HG03521 (cell line): Measurements from ENCODE around the gene STRIP1.

Experiments used
- ATAC-seq: cut with Tn5 transposase; IDR thresholded peaks from one replicate; pipeline ENCODE4 v1.9.1; 2021; ENCODE audit warnings: mild to moderate bottlenecking, moderate library complexity; ENCODE audit not compliant: unreplicated experiment

STRIP1 gene

DNA sequence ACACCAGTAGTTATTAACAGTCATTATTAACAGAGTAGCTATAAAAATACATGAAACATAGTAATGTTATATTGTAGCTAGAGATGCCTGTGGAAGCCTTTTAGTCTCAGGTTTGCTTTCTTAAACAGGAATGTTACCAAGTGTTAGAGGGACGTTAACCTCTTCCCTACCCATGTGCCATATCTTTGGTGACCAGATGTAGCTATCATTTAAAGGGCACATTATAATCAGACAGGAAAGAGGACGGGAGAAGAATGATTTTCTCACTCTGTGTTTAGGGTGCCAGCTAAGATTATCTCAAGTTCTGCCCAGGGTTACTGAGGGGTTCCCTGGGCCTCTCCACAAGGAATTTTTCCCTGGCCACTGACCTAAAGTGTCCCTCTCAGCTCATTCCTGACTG lies 57.0 kb downstream of the STRIP1 start:
- no peak for ATAC-seq

DNA sequence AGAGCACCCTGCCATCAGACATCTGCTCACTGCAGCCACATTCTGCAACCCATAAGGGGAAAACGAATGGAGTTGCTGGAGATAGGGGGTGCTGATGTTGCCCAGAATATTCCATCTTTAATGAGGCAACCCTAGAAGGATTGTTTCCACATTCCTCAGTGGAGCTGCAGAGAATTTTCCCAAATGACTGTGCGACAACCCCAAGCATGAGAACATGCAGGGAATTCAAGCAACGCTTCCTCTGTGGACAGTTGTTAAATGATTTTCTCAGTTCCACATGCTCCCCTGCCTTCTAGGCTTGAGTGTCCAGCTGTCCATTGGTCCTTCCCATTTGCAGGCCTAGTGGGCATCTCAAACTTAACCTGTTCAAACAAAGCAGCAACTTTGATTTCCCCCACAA lies 57.4 kb downstream of the STRIP1 start:
- no peak for ATAC-seq

DNA sequence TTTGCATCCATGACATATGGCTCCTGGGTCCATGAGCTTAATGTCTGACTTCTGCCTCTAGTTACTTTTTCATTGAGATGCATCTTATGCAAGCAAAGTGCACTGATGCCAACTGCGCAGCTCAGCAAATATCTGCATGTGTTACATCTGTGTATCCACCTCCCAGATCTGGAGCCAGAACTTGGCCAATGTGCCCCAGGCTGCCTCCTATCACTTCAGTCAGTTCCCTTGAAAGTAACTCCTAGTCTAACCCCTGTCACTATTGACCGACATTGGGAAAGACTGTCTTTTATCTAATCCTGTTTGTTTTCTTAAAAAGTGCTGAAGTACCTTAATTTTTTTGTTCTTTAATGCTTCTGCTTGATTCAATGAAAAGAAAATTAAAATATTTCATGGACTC lies 58.6 kb downstream of the STRIP1 start:
- ATAC-seq, result no peak

DNA sequence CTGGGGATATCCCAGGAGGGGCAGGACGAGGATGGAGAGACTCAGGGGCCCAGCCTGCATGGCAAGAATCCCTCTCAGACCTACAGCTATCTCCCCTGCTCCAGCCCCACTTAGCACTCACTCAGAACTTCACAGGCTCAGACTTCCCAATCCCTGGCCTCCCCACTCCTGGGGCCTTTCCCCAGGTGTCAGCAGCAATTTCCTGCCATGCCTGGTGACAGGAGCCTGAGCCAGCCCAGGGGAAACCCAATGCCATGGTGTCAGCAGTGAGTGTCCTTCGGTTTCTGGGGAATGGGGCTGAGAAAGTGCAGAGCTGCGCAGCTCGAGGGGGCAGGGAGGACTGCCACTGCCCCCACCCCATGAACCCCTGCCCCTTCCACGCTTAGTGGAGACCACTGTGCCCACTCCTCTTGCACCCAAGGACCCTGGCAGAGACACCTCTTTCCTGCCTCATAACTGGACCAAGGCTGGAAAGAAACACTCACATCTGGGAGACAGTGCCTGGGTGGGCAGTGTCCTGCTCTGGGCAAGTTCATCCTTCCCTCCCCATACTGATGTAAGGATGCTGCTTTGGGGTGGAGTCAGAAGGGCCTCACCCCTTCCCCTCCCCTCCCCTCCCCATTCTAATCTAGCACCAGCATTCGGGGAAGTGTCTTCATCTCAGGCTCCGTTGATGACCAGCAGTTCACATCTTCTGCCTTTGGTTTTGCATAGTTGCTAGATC lies 60.7 kb downstream of the STRIP1 start:
- ATAC-seq, result no peak

DNA sequence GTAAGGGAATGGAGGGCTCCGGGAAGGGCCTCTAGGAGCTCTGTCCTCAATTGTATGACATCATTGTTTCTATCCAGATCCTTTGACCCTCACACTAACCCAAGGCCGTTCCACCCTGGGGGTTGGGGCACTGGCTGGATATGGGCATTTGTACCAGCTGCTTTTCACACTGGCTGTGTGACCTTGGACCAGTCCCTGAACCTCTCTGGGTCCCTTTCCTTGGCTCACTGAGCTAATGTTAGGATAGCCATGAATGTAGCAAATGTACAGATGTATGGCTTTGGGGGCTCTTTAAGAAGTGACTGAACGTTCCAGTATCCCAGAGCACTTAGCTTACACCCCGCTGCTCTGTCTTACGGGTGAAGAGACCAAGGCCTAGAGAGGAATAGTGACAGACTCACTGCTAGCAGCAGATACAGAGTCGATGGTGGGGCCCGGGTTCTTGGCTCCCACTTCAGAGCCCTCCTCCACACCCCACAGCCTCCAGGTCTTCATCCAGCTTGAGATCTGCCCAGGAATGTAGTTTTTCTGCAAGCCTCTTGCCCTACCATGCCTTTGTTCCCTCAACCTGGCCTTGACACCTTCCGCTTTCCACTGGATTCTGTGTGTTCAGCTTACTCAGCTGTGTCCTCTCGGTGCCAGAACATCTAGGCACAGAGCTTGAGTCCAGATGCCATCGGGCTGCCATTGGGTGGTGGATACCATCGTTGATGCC lies 63.2 kb downstream of the STRIP1 start:
- no peak for ATAC-seq

DNA sequence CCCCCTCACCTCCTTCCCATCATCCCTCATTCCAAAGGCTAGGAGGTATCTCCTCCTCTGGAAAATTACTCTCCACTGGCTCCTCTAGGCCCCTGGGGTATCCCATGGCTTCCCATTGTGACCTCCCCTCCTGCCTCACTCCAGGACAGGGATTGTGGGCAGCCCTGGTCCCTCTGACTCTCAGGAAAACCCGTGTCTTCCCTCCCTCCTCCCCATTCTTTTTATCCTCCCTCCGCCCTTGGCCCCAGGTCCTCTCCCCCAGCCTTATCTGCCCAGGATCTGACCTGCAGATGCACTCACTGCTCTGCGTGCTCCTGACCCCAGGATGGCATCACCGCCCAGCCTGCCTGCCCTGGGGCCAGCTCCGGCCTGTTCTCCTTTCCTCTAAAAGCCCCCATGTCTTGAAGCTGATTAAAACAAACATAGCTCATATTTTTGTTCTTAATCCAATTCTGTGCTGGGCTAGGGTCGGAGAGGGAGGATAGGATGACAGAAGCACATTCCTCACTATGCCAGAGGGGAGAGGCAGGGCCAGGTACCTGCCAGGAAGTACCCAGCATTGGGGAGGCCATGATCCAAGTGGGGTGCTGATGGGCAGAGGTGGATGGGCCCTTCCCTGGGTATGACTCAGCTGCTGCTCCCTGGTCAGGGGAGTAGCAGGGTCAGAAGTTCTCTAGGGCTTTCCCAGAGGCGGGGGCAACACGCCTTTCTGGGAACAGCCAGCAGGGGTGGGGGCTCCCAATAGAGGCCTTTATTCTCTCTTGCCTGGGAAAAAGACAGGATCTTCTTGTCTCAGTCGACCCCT lies 64.0 kb downstream of the STRIP1 start:
- no peak for ATAC-seq

DNA sequence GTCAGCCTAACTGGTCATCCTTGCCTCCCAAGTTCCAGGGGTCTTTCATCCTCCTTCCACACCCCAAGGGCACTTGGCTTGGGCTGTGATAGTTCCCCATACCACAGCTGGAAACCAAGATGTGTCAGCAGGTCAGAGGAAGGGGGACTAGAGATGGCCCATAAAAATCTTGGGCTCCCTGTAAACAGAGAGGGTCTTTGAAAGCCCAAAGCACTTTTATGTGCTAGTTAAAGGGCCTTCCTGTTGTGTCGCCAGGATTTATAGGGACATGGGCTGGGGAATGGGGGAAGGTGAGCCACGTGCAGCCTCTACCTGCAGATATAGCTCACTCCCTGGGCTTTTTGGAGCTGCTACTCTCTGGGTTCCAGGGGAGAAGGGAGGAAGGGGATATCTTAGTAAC lies 65.9 kb downstream of the STRIP1 start:
- no peak for ATAC-seq

DNA sequence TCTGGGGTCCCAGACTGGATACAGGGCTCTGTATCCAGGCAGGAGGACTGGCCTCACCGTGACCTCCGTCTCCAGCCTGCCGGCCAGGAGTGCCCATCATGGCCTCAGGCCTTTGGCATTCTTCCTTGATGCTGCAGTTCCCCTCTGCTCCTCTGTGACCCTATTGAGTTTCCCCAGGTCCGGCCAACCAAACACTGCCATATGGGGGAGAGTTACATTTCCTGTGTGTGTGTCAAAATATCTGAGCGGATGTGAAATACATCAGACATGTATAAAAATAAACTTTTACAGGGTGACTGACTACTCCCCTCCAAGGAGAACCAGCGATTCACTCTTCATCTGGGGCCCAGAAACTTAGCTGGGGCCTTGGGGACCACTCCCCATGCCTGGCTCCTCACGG lies 67.7 kb downstream of the STRIP1 start:
- ATAC-seq, result no peak
